C1 segment of cervical spinal cord (tissue), 14 donors: Measurements from ENCODE around the gene CCNK.
A peak's percentile ranks its signal among the peaks of the same experiment; 100 is the strongest.

ENCODE experiments used
- DNase-seq, 14 donors: peaks; one replicate each; lab custom pipeline; 2025; lab: John Stamatoyannopoulos, UW

The CCNK gene

DNA sequence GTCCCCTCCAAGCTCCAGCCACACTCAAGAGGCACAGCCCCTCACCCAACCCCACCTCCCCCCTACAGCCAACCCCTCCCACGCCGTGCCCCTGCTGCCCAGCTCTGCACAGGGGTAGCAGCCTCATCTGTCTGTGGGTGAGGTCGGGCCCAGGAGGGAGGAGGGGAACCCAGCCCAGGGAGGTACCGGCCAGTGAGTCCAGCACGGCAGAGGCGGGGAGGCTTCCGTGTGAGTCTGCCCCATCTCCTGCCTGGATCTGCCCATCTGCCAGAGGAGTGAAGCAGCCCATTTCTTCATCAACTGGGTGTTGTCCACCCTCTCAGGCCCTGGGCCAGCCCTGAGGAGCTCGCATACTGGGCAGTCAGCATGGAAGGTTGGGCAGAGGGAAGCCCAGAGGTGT is 54.2 kb downstream of the CCNK start:
- no peak for DNase-seq

DNA sequence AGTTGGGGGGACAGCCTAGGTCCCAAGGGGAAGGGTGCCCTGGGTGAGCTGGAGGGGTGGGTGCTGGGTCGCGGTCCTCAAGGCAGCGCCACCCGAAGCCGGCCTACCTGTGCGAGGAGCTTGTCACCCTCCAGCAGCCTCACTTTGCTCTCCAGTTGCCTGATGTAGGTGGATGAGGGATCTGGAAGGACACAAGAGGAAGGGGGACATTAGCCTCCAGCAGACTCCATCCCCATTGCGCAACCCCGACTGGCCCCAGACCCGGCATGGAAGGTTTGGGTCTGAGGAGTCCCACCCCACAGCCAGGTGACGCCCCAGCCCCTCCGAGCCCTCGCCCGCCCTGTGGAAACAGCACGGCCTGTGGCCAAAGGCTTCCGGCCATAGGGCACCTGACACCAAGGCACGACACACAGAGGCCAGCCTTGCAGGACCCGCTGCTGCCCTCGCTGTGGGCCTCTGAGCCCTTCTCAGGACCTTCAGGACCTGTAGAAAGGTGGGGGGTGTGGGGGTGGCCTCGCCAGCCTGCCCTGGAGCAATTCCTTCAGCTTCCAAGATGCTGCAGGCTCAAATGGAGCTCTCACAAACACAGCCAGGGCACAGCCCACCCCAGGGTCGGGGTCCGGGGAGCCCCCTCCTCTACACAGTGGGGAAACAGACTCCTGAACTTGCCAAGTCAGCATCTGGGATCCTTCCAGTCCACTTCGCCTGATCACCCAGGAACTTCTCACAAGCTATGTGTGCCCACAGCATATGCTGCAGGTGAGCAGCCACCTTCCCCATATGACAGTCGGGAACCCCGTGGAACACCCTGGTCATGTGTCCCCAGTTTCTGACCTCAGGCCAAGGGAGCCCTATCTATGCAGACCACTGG is 54.9 kb downstream of the CCNK start:
- DNase-seq: no peak

DNA sequence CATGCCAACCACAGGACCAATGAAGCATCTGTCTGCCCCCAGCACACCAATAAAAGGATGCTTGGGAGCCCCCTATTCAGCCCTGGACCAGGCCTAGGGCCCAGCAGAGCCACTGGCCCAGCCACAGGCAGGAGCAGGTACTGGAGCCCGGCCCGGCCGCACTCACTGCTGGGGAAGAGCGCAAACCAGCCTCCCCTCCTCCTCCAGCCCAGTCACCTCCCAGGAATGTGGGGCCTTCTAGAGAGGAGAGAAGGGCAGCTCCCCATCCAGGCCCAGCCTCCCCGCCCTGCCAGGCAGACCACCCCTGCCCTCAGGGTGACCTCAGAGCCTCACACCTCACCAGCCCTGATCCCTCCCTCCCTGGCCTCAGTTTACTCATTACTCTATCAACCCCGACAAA is 56.2 kb downstream of the CCNK start:
- DNase-seq: peak in 1 of 14 donors; percentile 39

DNA sequence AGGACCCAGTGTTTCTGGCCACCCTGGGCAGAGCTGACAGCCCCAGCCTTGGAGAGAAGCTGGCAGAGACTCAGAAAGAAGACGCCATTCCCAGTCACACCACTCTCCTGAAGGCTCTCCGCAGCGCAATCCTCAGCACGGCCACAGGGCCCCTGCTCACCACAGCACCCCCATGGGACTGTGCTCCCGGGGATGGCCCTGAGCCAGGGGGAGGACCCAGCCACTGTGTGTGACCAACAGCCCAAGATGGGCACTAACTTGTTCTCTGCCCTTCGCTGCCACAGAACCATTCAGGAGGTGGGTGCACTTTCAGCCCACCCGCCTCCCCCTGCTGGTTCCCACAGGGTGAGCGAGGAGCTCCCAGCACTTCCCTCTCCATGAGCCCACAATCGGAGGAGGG is 57.1 kb downstream of the CCNK start:
- DNase-seq: peak in 1 of 14 donors; percentile 14

DNA sequence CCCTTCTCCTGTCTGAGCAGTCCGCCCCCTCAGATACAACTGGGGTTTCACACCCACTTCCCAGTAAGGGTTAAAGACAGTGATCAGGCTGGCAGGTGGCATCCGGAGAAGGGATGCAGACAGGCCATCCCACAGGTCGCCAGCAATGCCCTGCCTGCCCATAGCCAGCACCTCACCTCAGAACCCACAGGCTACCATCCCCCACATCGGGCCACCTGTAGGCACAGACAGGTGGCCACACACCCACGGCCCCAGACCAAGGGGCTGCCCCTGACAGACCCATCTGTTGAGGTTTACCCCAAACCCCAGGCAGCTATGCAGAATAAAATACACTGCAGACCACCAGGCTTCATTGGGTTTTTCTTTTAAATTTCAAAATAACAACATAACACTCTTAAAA is 57.5 kb downstream of the CCNK start:
- DNase-seq: no peak

DNA sequence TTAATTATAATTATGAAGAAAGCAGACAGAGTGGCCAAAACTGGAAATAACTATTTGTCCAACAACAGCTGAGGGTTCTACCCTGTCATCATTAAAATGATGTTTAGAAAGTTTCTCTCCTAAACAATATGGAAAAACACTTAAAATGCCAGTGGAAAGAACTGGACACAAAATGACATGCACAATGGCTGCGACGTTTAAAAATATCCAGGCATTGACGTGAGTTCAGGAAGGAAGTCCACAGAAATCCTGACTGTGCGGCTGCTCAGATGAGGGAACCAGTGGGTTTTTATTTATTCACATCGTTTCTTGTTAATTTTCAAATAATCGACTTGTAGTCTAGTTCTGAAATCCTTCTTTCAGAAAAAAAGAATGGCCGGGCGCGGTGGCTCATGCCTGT is 58.3 kb downstream of the CCNK start:
- DNase-seq: no peak

DNA sequence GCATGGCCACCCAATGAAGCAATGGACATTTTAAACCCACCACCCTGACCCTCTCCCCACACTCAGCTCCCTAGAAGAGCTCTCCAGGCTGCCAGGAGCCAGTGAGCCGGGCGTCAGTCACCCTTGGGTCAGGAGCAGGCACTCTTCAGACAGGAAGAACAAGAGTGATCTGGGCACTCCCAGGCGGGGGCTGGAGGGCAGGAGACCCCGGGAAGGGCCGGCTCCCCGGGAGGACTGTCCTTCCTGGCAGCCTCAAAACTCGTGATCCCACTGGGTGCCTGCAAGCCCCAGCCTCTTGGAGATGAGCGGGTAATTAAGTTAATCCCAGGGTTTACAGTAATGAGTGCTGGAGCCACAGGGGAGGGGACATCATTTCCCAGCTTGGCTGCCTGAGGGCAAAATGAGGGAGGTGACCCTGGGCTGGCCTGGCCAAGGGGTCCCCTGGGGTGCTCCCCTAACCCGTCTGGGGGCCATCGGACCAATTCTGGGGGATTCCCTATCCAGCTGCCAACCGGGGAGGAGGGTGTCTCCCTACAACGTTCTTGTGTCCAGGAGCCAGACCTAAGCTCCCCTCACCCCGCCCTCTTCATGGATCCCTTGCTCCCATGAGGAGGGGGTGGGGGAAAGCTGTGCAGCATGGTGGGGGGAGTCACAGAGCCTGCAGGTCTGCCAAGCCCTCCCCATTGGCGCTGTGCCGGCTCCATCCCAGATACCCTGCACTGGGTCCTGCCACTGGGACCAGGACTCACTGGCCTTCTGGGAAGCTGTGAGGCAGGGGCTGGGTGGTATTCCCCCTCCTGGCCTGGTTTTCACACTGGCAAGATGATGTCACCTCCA is 59.2 kb downstream of the CCNK start:
- DNase-seq: no peak

DNA sequence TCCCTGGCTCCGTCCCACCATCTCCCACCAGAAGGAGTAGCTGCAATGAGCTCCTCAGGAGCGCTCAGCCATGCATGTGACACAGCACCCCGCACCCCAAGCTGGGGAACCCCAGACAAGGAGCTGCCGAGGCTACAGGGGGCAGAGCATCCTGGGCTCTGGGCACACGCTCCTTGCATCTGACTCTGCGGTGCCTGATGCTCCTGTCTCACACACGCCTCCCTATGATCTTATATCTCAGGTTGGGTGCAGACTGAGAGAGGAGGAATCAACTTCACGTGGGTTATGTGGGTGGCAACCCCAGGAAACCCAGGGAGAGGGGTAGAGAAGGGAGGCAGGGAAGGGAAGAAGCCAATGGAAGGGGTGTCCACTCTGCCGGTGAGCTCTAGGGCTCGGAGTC is 60.0 kb downstream of the CCNK start:
- no peak for DNase-seq

DNA sequence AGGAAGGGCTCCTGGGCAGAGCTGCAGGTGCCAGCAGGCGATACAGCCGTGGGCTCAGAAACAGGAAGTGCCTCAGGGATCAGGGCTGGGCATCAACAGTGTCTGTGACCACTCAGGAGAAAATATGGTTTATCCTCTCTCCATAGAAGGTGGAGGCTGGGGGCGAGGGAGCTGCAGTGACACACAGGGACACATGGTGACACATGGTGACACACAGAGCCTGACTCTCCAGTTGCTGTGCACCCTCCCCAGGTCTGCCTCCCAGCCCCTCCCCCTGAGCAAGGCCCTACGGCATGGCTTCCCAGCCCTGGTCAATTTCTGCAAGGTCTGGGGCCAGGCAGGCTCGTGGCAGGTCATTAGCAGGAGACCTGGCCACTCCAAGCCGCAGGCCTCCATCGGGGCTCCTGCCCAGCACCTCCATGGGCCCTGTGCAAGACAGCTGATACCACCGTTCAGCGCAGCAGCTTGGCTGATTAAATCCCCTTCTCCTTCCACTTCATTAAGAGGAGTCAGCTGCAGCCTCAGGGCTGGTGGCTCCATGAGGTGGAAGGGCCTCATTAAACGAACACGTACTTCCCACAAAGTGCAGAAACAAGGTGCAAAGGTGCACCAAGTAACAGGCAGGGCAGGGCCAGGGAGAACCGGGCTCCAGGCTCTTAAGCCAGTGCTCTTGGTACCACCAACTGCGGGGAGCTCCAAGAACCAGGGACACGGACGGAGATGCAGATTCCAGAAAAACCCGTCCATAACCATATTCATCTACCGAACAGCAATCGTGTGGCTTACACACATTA is 60.7 kb downstream of the CCNK start:
- no peak for DNase-seq

DNA sequence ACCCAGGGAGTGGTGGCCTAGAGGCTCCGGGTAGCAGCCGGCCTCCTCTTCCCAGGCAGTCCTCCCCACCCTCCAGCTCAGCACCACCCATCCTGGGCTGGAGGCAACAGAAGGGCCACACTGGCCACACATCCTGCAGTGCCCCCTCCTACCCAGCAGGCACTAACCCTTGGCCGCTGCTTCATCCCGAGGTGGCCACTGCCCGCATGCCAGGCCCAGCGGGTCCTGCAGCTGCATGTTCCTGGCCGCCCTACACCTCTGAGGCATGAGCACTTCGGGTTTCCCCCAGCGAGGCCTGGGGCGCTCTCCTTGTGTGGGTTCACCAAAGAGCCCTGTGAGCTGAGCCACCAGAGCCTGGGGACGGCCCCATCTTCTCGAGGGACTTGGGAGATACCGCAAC is 61.4 kb downstream of the CCNK start:
- DNase-seq: no peak

DNA sequence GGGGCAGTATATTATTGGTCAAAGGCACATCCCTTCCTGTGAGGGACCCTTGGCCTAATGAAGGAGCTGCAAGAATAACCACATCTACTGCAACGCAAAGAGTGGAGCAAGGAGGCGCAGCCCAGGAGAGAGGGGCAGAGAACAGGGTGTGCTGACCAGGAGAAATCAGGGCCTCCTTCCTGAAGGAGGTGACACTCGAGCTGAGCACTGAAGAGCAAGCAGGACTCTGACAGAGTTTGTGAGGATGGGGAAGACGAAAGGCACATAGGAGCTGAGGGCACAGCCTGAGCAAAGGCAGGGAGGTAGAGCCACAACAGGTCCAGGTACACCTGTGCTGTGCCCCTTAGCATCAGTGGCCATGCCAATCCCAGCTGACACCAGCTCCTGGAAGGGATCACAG is 62.2 kb downstream of the CCNK start:
- DNase-seq: no peak

DNA sequence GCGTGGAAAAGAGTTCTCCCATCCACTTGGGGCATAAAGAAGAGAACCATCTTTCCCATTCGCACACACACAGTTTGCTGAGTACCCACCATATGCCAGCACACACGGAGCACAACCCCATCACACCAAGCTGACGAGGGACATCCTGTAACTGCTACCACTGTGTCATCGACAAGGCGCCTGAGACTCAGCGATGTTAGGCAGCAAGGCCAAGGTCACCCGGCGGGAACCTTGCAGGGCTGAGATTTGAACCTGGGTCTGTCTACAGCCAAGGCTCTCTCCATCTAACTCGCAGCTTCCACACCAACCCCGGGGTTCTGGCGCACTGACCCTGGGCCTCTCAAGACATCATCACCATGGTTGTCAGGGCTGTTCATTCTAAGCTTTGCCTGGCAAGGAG is 62.8 kb downstream of the CCNK start:
- no peak for DNase-seq

DNA sequence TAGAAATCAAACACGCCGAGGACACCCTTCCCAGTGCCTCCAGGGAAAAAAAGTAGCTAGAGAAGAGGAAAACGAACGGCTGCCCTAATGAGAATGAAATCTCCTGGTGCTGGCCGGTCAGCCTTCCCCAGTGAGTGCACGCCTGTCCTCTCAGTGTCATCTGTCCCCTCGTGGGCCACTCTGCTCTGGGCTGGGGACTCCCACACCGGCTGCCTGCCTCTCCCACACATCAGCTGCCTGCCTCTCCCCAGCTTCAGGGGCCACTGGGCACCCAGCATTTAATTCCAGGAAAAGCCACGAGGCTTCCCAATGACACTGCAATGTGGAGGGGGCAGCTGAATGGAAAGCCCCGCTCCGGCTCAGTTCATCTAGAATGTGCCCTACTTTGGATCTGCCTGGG is 63.8 kb downstream of the CCNK start:
- DNase-seq: peak in 1 of 14 donors; percentile 15

DNA sequence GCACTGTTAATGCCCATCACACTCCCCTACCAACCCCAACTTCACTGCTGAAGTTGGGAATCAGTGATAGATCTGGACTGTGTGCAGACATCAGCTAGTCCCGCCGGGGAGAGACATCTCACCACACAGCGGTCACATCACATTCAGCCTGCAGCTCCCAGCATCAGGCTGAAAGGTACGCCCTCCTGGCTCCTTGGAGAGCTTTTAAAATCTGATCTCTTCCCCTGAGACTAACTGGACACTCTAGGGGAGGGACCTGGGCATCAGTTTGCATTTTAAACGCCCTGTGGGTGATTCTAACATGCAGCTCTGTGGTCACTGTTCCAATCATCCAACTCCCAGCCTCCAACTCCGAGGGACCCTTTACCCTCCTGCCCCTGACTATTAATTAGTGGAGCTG is 64.4 kb downstream of the CCNK start:
- no peak for DNase-seq

DNA sequence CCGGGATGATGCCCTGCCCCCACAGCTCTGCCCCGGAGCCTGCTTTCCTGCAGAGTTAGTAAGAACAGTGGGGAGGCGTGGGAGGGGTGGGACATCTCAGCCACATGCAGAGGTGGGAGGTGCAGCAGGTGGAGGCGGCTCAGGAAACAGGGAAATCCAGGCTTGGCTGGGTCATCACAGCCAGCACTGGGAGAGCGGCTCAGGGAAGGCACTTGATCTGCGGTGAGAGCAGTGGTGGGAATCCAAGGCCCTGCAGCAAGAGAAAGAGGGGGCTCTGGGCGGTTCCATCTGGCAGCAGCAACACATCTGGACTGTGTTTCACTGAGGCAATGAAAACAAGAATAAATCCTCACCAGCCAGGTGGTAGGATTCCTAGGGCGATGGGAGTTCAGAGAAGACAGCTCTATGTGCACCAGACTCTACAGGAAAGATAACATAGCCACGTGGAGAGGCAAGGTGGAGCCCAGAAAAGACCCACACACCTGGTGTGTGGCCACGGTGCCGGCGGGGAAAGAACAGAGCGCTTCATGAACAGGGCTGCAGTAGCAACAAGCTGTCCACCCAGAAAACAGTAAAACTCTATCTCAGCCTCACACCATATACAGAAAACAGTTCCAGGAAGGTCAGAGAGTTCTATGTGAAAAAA is 65.1 kb downstream of the CCNK start:
- DNase-seq: no peak

DNA sequence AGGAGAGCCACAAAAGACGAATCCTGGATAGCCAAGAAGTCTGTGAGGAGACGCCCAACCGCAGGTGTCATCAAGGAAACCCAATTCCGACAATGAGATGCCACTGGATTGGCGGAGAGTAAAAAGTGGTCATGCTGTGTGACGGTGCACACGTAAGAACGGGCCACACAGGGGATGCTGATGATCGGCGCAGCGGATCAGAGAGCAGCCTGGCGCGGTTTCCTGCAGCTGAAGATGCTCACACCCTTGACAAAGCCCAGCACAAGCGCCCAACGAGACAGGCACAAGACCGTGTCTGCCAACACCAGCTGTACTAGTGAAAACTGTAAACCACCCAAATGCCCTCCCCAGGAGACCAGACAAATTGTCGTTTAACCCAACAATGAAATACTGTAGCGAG is 67.0 kb downstream of the CCNK start:
- DNase-seq: peak in 1 of 14 donors; percentile 65

DNA sequence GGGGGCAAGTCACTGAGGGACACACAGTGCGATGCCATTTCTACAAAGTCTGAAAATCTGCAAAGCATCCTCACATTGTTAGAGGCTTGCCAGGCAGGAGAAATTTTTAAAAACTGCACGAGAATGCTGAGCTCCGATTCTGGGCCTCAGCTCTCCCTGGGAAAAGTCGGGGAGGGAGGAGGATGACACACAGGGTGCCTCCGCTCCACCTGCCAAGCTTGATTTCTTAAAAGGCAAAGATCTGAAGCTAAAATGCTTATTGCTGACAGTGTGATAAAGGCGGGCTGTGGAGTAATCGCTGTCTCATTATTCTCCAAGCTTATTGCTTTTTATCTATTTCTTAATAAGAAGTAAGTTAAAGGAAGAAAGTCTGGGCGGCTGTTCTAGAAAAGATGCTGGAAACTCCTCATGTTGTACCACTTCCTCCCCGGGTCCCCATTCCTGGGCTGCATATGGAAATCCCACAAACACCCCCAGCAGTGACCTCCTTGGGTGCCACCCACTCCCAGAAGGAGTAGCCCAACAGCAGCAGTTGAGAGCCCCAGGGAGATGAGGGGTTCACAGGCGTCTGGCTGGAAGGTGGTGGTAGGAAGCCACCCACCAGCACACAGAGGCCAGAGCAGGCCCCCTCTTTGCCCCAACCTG is 67.8 kb downstream of the CCNK start:
- DNase-seq: no peak

DNA sequence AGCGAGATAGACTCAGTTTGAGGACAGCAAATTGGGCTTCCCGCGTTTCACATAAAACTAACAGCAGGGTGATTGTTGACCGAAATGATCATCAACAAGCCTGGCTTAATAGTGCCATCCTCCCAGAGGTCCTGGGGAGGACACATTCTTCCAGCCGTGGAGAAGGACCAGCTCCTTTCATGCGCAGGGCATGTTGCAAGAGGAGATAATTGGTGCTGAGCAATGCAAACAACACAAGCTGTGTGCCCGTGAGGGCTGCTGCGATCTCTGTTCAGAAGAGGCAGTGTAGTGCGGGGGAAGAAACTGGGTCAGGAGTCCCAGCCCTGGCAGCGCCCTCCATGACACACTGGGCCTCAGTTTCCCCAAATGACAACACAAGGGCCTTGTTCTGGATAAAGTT is 68.5 kb downstream of the CCNK start:
- DNase-seq: no peak

DNA sequence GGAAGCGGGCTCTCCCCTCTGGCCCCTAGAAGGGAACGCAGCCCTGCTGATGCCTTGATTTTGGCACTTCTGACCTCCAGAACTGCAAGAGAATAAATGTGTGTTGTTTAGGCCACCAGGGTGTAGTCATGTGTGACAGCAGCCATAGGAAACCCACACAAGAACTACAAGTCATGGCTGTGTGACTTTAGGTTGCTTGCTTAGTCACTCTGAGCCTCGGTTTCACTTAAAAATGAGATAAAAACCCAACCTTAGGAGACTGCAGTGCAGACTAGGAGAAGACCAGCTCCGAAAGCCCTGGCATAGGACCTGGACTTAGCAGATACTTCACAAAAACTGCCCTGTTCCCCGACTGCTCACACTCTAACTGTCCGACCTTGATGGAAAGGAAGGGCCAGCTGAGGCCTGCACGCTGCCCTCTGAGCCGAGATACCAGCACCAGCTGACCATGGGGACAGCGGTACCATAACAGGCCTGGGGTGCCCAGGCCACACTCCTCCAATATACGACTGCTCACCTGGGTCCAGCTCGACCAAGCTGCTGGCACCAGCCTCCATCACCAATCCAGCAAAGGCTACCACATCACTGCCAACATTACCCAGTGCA is 69.3 kb downstream of the CCNK start:
- no peak for DNase-seq

DNA sequence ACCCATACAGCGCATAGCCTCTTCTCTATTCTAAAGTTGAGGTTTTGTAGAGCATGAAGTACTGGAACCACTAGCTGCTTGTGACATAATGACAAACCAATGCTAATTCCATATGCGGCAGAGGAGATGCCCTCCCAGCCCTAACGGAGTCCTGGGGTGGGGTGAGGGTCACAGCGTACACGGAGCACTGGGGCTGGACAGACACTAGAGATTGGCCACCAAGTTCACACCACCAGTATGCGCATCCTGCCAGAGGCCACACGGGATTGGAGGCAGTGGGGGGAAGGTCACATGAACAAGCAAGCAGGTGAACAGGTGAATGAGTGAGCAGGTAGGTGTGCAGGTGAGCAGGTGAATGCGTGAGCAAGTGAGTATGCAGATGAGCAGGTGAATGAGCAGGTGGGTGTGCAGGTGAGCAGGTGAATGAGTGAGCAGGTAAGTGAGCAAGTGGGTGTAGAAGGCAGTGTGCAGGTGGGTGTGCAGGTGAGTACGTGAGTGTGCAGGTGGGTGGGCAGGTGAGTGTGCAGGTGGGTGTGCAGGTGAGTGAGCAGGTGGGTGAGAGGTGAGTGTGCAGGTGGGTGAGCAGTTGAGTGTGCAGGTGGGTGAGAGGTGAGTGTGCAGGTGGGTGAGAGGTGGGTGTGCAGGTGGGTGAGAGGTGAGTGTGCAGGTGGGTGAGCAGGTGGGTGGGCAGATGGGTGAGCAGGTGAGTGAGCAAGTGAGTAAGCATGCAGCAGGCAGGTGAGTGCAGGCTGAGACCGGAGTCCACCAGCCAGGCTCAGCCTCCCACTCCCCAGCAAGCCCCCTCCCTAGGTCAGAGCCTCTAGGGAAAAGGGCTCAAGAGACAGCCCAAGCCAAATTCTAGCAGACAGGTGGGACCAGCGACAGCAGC is 70.1 kb downstream of the CCNK start:
- DNase-seq: no peak
